Endothelial cell (in vitro differentiated cells): ENCODE results near the gene CACNA1C. TPM values are rescaled to one million over a fixed set of nuclear protein-coding genes. Genes with fewer than 3 reads are reported as not detected.

Source experiments
- DNase-seq: peaks from one replicate; pipeline ENCODE4 v3.0.0; 2021; ENCODE audit warnings: low spot score
- H3K27ac Mint-ChIP-seq: one replicate; pipeline ENCODE4 v1.8.0; 2021; ENCODE audit warnings: mixed read lengths, inconsistent platforms; ENCODE audit not compliant: unreplicated experiment
- H3K27me3 Mint-ChIP-seq: one replicate; pipeline ENCODE4 v1.8.0; 2021; ENCODE audit warnings: mild to moderate bottlenecking, moderate library complexity, mixed read lengths, inconsistent platforms; ENCODE audit not compliant: unreplicated experiment
- H3K36me3 Mint-ChIP-seq: one replicate; pipeline ENCODE4 v1.8.0; 2021; ENCODE audit warnings: mild to moderate bottlenecking, low read depth, mixed read lengths, inconsistent platforms; ENCODE audit not compliant: unreplicated experiment
- H3K4me1 Mint-ChIP-seq: one replicate; pipeline ENCODE4 v1.8.0; 2021; ENCODE audit warnings: mild to moderate bottlenecking, mixed read lengths, inconsistent platforms; ENCODE audit not compliant: unreplicated experiment
- H3K4me3 Mint-ChIP-seq: one replicate; pipeline ENCODE4 v1.8.0; 2021; ENCODE audit warnings: mild to moderate bottlenecking, mixed read lengths, inconsistent platforms; ENCODE audit not compliant: unreplicated experiment
- H3K9me3 Mint-ChIP-seq: one replicate; pipeline ENCODE4 v1.8.0; 2021; ENCODE audit warnings: mixed read lengths, inconsistent platforms; ENCODE audit not compliant: unreplicated experiment
- CTCF ChIP-seq: fragments of 200-600 bp; sonication (generic); IDR thresholded peaks from one replicate; pipeline ENCODE4 v1.5.0; 2021; ENCODE audit warnings: antibody characterized with exemption; ENCODE audit not compliant: unreplicated experiment
- long read RNA-seq: library from polyadenylated mRNA; unstranded; transcript quantifications from one replicate; pipeline ENCODE4 v2.0.0, GENCODE V29; 2020; ENCODE audit not compliant: unreplicated experiment
- total RNA-seq: library from RNA; stranded (reverse); fragmentation: NEBNext Ultra II Directional; extraction: Animal tissue kit (Norgen Biotek cat#: 25700); gene quantifications from one replicate; pipeline ENCODE4 v1.2.1, GENCODE V29; 2021; ENCODE audit not compliant: unreplicated experiment

Gene CACNA1C
- total RNA-seq, result 11.1 TPM
- long read RNA-seq, result 0 reads

- Mint-ChIP-seq H3K27ac (no peak within 1 kb of the TSS), H3K4me3 (peak within 1 kb of the TSS; percentile 93)
Measured at GRCh38 chr12:2052826-2053678, at the start of gene CACNA1C. CACNA1C (plus strand) TSS chr12:2052987; CDS start chr12:2053563, 576 bp downstream.

GRCh38 chr12:2003676-2004112 is 49.1 kb upstream of the CACNA1C start:
- no peak for TF ChIP-seq CTCF
- no peaks in the 10 kb centered on the region for H3K36me3 Mint-ChIP-seq
- no peaks in the 10 kb centered on the region for H3K9me3 Mint-ChIP-seq
- H3K27me3 Mint-ChIP-seq, result peaks cover 5% of the 10 kb centered on the region
- peak overlapping the region; percentile 97 for H3K4me3 Mint-ChIP-seq
- peak overlapping the region; percentile 99 for H3K27ac Mint-ChIP-seq
- H3K4me1 Mint-ChIP-seq, result peaks cover 25% of the 10 kb centered on the region
- no peak for DNase-seq

More at GRCh38 chr12:2052826-2053678, at the start of gene CACNA1C:
- peak; percentile 69 for DNase-seq
- Mint-ChIP-seq H3K27me3 (peaks cover 18% of the 10 kb centered on the region), H3K36me3 (peaks cover 5% of the 10 kb centered on the region), H3K9me3 (no peaks in the 10 kb centered on the region), H3K4me1 (peaks cover 17% of the 10 kb centered on the region)
- TF ChIP-seq CTCF, result no peak

GRCh38 chr12:2004113-2004929 is 48.5 kb upstream of the CACNA1C start, which contains the start of gene DCP1B:
DCP1B (minus strand) TSS chr12:2004457; CDS start chr12:2004431, 26 bp downstream.
- Mint-ChIP-seq H3K27ac (peak within 1 kb of the TSS; percentile 99), H3K4me3 (peak within 1 kb of the TSS; percentile 97), H3K27me3 (peaks cover 5% of the 10 kb centered on the region), H3K4me1 (peaks cover 26% of the 10 kb centered on the region), H3K36me3 (no peaks in the 10 kb centered on the region), H3K9me3 (no peaks in the 10 kb centered on the region)
- DNase-seq, result peak; percentile 97
- TF ChIP-seq CTCF, result no peak

- H3K36me3 Mint-ChIP-seq, result no peaks in the 10 kb centered on the region
- no peak for DNase-seq
- H3K27me3 Mint-ChIP-seq, result peaks cover 8% of the 10 kb centered on the region
- H3K9me3 Mint-ChIP-seq, result no peaks in the 10 kb centered on the region
- peaks cover 35% of the 10 kb centered on the region for H3K4me1 Mint-ChIP-seq
- H3K27ac Mint-ChIP-seq, result no peak overlapping the region
- no peak overlapping the region for H3K4me3 Mint-ChIP-seq
- TF ChIP-seq CTCF, result no peak
Measured at GRCh38 chr12:2008677-2009076, 44.1 kb upstream of the CACNA1C start.
